ENCODE data around the gene KPNA1.

GRCh38 chr3:122405015-122405414 is 109.7 kb downstream of the KPNA1 start:
- TF ChIP-seq NCOR1 (IDR thresholded peaks at IDR 0.05; ENCODE audit: borderline replicate concordance, low read length), result no peak
- TF ChIP-seq TAF1 (CRISPR knock-in tag; IDR thresholded peaks at IDR 0.05), result no peak
- no peak for TF ChIP-seq ZNF772 (CRISPR knock-in tag; IDR thresholded peaks at IDR 0.05)

Measured in HepG2 (cell line).